ENCODE results near the gene ASTL. TPM values are rescaled to one million over a fixed set of nuclear protein-coding genes. Genes with fewer than 3 reads are reported as not detected.

Gene ASTL
- total RNA-seq, 1 donor from 2014 or later, result not detected

DNA sequence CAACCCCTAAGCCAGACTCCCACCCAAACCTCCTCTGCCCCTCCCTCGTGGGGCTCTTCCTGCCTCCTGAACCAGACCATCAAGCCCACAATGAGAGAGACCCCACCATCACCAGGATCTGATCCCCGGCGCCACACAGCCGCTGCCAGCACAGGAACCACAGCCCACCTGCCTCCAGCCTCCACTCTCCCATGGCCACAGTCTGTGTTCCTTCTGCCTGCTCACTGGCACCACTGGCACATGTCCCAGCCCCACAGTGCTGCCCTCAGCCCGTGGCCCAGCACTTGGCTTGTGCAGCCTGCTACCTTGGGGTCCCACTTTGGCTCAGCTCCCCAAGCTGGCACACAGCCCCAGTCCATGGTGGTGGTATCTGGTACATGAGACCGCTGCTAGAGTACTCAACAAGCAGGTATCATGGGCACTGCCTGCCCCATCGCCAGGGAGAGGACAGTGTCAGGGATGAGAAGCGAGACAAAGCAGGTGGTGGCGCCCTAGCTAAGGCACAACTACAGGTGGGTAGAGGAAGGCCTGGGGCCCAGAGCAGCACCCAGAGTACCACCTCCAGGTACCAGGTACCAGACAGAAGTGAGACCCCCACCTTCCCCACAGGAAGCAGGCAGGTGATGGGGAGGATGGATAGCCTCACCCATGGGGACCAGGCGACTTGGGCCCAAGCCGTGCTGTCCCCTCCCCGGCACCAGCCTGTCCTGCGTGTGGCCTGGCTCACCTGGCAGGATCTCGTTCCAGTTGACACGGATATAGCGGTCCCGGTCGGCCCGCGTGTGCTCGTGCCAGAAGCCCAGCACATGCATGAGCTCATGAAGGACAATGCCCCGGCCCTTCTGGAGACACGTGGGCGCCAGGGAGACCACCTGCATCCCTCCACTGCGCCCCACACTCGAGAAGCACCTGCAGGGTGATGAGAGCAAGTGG is 6.2 kb downstream of the ASTL start:
- DNase-seq (ENCODE audit: low spot score) (no peak), ATAC-seq (no peak)

DNA sequence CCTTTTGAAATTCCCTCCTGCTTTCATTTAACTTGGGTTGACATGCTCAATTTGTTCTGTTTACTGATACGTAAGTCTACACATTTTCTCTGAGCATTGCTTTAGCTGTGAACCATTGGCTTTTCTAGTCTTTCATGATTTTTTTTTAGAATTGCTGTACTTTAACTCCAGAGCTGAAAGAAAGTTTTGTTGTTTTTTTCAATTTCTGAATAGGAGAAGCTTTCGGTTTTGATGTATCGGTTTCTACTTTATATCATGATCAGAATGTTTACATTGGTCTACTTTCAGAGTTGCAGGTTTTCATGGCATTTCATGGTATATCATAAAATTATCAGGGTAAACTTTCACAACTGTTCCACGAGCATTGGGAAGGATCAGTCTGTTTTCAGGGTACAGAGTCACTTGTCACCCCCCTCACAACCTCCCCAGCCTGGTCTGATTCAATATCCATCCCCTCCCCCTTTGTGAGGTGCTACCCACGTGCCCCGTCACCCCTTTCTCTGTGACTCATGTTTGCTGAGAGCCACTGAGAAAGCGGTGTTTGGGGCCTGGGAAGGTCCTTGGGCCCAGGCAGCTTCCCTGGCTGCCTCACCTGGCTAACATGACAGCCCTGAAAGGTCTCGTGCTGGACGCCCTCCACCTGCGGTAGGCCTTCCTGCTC is 7.0 kb downstream of the ASTL start:
- DNase-seq (ENCODE audit: low spot score), result no peak
- ATAC-seq, result no peak

DNA sequence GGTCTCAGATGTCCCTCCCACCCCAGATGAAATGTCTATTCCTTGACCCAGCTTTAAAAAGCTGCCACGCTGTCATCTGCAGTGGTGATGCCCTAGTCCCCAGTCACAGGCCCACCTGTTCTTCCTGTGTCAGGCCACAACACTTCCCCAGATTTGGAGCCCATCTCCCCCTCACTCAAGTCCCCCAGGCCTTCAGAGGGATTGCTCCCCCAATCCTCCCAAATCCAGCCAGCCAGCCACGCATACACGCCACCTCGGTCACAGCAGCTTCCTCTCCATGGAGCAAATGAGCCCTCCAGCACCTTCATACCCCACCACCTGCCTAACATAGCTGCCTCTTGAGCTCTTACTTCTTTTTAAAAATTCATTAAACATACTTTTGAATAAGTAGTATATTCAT is 7.8 kb downstream of the ASTL start:
- no peak for DNase-seq (ENCODE audit: low spot score)

DNA sequence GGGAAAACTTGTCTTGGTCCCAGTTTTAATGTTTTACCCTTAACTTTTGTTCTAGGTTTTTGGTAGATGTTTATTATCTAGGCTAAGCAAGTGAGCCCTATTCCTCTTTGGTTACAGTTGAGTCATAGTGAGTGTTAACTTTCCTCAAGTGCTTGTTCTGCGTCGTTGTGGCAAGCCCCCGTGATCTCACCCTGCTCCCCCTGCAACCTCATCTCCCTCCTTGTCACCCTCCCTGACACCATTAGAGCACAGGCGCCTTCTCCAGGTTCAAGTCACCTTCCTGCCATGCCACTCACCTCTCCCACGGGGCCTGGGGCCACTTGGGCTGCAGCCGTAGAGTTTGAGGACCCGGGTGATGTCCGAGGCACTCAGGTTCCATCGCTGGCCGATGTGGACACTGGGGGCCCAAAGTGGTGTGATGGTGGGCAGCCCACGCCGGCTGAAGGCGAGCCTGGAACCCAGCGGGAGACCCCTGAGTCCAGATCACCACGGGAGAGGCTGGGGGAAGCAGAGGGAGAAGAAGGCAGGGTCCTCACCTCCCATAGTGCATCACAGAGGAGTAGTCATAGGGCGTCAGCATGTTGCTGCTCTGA is 8.7 kb downstream of the ASTL start:
- no peak for DNase-seq (ENCODE audit: low spot score)
- no peak for ATAC-seq

More for the DNA sequence above, 7.8 kb downstream of the ASTL start:
- no peak for ATAC-seq

DNA sequence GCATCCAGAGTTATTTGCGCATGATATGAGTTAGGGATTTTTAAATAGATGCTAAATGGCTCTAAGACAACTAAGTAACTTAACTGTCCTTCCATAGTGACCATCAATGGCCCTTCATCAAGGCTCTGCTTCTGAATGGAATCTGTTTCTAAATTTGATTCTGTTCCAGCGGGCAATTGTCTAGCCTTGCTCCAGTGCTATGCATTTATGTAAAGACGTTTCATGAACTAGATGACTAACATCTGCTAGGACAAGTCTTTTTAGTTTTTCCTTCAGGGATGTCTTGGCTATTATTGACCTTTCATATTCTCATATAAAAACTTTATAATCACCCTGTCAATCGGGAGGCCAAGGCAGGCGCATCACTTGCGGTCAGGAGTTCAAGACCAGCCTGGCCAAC is 9.8 kb downstream of the ASTL start:
- ATAC-seq (no peak), DNase-seq (ENCODE audit: low spot score) (no peak)

DNA sequence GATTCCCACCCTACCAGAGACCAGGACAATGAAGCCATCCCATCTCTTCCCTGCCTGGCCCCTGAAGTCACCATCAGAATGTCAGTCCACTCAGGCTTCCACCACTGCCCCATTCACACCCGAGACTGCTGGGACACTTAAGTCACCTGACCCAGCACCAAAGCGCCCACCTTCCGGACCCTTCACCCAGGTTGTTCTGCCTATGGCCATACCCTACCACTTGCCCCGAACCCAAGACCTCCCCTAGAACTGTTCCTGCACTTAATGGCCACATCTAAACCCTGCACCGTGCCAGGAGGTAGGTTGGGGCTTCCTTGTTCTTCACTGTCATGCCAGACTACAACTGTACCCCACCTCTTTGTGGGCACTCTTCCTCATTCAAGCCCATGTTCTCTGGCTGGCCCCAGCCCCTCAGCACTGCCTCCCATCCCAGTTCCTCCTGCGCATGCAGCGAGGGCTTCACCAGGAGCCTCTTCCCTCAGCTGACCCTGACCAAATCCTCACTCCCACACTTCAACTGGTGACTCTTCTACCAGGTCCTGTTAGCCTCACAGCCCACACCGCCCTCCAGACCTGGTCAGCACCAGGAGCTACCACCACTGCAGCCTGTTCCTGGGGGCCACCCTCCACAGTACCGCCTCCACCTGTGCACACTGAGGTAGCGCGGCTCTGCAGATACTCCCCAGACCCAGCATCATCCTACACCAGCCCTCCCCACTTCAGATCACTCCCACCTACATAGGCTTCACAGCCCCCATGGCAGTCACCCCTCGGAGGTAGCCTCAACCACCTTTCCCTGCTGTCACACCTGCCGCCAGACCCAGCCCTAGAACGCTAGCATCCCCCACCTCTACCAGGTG is 13.7 kb downstream of the ASTL start:
- ATAC-seq (no peak), DNase-seq (ENCODE audit: low spot score) (no peak)

DNA sequence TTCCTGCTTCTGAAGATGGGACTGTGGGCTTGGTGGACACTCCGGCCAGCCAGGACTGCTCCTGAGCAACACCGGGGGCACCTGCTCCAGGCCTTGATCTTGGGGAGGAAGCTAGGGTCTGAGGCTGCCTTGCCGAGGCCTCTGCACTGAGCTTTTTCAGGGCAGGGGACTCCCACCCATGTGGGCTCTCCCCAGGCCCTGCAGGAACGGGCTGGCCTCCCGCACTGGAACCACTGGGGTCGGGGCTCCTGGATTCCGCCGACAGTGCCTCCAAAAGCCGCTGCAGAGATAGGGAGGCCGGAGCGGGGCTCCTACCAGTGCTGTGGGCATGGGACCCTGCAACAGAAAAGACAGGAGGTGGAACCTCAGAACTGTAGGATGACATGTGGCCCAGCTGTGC is 14.4 kb downstream of the ASTL start:
- DNase-seq (ENCODE audit: low spot score), result no peak
- ATAC-seq, result no peak

DNA sequence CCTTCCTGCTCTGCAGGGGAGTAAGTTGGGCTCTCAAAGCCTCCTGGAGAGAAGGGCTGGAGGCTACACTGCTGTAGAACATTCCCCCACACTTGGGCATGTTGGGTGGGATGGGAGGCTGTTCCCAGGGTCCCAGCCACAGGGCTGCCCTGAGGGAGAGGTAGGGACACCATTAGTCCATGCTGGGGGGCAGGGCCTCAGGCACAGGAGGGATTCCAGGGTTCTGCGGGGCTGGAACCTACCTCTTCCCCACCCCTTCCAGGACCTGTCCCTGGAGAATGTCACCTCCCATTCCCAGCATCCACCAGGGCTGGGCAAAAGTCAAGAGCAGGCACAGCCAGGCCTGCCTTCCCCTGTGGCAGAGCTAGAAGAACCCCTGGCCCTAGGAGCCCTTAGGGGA is 15.0 kb downstream of the ASTL start:
- ATAC-seq, result no peak
- no peak for DNase-seq (ENCODE audit: low spot score)

DNA sequence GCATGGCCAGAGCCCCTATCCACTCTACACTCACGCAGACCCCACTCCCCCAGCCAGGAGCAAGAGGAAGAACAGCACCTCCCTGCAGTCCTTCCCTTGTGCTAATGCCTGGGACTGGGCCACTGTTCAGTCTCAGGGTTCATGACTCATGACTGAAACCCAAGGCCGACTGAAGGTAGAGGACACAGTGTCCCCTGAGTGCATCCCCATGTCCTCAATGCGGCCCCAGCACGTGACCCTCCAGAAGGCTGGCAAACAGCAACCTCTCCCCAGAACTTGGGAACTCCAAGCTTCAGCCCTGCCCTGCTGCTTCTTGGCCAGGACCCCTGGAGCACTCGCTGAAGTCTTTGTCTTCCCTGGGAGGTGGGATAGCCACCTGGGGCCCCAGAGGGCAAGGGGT is 15.9 kb downstream of the ASTL start:
- DNase-seq (ENCODE audit: low spot score), result no peak
- no peak for ATAC-seq

DNA sequence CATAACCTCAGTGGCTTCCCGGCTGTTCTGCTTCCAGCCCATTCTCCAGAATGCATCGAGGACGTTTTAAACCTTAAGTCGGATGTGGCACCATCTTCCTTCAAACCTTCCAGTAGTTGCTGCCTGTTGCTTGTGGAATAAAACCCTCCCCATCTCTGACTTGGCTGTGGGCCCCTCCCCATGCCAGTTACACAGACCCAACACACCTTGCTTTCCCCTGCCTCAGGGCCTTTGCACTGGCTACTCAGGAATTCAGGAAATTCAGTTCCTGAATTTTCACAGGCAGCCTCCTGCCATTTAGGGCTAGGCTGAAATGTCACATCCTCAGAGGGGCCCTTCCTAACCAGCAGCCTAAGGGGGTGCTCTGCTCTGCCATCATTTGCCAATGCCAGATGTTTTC is 16.9 kb downstream of the ASTL start:
- DNase-seq (ENCODE audit: low spot score), result no peak
- no peak for ATAC-seq

DNA sequence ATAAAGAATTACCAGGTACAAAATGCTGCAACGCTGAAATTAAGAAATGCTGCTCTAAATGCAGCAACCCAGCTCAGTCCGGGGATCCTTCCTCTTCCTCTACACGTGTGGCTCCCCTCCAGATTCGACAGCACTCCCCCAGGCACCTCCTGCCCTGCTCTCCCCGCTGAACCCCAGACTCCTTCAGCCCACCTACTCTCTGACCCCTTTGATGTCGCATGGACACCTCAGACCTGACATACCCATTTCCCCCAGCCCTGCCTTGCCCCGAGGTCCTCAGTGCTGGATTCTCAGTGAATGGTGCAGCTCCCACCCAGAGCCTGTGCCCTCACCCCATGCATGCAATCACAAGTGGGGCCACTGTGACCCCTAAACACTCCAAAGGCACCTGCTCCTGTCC is 17.3 kb downstream of the ASTL start:
- ATAC-seq, result no peak

DNA sequence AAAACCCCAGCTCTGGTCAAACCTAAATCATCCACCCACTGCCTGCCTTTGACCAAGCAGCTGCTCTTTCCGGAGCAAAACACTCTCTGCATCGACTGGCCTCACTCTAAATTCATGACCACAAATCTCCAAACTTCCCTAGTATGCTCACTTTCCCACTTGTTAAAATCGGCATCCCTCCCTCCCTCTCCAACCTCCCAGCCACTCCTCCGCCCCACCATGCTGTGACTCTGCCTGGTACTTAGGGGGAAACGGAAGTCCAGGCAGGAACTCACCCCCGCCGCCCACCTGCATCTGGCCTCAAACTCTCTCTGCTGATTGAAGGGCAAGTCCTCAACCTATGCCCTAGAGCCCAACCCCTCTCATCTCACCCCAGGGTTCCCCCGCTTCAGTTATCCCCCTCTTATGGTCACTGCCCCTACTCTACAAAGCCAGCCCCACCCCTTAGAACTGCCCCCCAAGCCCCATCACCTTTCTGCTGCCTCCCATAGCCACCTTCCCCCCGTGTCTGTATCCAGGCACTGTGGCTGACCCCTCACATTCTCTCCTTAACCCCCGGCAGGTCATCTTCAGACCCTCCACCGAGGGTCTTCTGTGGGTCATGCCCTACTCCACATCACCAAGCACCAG is 18.1 kb downstream of the ASTL start:
- DNase-seq (ENCODE audit: low spot score) (no peak), ATAC-seq (no peak)

More for the DNA sequence above, 17.3 kb downstream of the ASTL start:
- DNase-seq (ENCODE audit: low spot score), result no peak

DNA sequence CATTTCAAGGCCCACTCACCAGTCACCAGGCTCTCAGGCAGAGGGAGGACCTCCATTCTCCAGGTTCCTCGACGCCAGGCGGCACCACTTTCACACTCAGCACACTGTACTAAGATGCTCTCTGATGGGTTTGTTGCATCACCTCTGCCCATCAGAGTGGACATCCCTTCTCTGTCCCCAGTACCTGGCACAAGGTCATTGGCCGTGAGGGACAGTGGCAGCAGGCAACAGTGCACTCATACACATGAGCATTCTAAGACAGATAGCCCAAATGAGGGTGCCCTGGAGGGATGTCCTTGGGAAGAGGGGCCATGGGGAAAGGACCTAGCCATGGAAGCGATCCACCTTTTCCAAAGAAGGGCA is 18.9 kb downstream of the ASTL start:
- ATAC-seq, result no peak
- no peak for DNase-seq (ENCODE audit: low spot score)

DNA sequence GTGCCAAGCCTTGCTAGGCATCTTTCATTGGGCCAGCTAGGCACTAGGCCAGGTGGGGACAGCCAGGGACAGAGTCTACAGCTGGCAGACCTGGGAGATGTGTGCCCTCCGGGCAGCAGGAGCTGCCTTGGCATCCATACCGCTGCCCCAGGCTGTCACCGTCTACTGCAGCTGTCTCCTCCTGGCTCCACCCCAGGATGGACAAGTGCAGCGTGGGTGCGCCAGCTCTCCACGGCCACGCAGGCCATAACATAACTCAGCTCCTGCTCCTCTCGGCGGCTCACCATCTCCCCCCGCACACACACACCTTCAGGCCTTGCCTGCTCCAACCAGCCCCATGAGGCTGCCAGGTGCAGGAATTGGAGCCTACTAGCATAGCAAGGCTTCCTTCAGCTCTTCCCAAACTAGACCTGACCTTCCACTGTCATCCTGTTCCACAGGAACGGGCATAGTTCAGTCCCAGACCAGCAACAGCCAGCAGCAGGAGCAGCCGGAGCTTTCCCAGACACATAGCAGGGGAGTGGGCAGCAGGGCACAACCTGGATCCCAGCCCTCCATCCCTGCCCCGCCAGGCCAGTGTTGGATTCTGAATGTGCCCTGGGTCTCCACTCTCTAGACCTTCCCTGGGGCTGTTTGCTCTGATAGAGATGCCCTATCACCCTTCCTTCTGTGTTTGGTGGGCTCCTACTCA is 19.5 kb downstream of the ASTL start:
- DNase-seq (ENCODE audit: low spot score) (no peak), ATAC-seq (no peak)

DNA sequence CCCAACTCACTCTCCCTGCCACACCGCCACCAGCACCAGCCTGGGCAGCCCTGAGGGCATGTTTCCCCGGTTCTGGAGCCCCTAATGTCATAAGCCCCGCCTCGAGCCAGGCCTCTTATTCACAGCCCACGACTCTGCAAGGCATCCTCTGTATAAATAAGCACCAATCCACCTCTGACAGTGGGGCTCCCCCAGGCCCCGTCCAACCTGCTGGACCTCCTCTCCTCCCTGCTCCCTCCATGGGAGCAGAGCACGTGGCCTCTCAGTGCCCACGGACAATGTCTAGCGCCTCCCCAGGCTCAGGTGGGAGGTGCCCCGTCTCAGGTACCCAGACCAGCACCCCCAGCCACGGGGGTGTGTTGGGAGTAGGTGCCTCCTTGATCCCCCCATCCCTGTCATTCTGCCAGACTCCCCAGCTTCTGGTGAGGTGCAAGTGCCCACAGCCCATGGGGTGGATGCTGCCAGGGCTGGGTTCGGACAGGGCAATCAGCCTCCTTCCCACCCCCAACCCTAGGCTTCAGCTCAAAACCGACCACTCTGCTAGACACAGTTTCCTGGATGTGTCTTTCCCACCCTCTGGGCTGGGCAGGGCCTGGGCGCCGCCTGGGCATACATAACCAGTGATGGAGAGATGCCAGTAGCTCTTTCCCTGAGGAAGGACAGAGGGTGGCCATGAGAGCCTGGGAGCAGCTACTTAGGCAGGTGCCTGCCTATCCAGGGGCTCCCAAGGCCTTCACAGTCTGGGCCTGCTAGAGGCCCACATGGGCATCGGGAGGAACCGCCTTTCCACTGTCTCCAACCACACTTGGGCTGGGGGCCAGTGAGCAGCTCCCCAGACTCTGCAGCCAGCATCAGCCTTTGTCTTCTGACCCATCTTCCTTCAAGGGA is 20.4 kb downstream of the ASTL start:
- DNase-seq (ENCODE audit: low spot score) (no peak), ATAC-seq (no peak)

DNA sequence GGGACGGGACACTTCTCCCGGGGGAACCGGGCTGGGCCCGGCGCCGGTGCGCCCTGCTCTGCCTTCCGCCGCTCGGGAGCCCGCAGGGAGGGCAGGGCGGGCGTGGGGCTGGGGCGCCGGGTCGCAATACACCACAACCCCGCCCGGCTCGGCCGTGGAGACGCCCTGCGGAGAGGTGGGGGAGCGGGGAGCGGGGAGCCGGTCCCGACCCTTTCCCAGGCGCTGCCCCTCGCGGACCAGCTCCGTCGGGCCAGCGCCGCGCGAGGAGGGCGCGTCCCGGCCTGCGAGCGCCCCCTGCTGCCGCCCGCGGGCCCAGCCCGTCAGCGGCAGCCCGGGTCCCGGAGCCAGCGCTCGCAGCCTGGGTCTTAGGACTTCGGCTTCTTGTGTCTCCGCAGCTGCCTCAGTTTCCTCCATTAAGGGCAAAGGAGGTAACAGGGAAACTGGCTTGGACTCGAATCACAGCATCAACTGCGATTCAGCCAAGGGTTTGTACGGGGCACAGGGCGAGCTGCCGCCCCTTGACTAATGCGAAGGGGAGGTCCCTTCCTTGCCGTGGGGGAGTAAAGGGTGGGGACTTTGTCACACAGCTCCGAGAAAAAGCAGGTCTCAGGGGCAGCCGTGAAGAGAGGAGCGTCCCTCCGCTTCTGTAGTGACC is 21.3 kb downstream of the ASTL start:
- ATAC-seq, result peak; percentile 92

DNA sequence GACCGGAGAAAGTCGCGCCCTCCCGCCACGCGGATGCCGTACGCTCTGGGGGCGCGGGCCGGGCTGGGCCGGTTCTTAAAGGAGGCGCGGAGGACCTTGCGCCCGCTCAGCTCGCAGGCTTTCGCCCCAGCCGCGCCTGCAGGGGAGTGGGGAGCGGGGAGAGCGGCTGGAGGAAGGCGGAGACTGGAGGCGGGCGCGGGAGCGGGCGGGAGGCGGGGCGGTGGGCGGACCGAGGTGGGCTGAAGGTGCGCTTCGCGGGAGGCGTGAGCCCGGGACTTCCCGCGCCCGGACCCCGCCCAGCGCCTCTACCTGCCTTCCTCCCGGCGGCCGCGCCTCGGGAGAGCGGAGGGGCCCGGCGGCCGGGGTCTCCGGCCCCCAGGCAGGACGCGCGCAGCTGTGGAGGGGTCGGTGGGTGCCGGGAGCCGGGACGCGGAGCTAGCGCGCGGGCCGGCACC is 21.9 kb downstream of the ASTL start, which contains the start of gene ADRA2B:
Gene ADRA2B, minus strand, starts transcription at position 148 of the 455 bp plus-strand sequence. CDS start 422 bp downstream, outside the sequence.
- ATAC-seq (peak; percentile 74), DNase-seq (ENCODE audit: low spot score) (peak; percentile 62)

More for the DNA sequence above, 21.3 kb downstream of the ASTL start:
- DNase-seq (ENCODE audit: low spot score), result peak; percentile 56
